SK-N-MC (cell line): Measurements from ENCODE around the gene GRXCR2.

ENCODE experiments used
- EZH2 ChIP-seq: fragments of 200-600 bp; sonication (generic); IDR thresholded peaks from one replicate; pipeline ENCODE4 v1.6.1; 2017; ENCODE audit warnings: antibody characterized with exemption
- FOXP2 ChIP-seq: optimal IDR thresholded peaks from 2 replicates; pipeline ENCODE3; 2011; ENCODE audit warnings: mild to moderate bottlenecking, moderate library complexity; ENCODE audit not compliant: insufficient read depth; ENCODE audit errors: extremely low read length, control extremely low read depth
- POLR2AphosphoS5 ChIP-seq: IDR thresholded peaks from 2 replicates; pipeline ENCODE4 v1.6.1; 2012; ENCODE audit warnings: mild to moderate bottlenecking, low read depth, low read length, borderline replicate concordance

GRCh38 chr5:145848854-145849253, 24.0 kb downstream of the GRXCR2 start:
- TF ChIP-seq EZH2 (no peak), POLR2AphosphoS5 (no peak), FOXP2 (no peak)
